Loucy (cell line): ENCODE results near the gene DLL4.

Experiments
- H2AFZ ChIP-seq: fragments of 200-600 bp; sonication (generic); 2 replicates; pipeline ENCODE4 v1.6.0; 2016; ENCODE audit warnings: antibody characterized with exemption, mild to moderate bottlenecking, low read length, moderate library complexity
- H3F3A ChIP-seq: fragments of 200-600 bp; 2 replicates; pipeline ENCODE4 v1.6.0; 2016; ENCODE audit warnings: antibody characterized with exemption, low read depth, mild to moderate bottlenecking
- H3K27me3 ChIP-seq: fragments of 200-600 bp; sonication (generic); 2 replicates; pipeline ENCODE4 v1.6.1; 2014; ENCODE audit warnings: low read length, mild to moderate bottlenecking; ENCODE audit not compliant: insufficient read depth, poor library complexity, severe bottlenecking
- H3K36me3 ChIP-seq: fragments of 200-600 bp; sonication (generic); 2 replicates; pipeline ENCODE4 v1.6.1; 2016; ENCODE audit warnings: low read length; ENCODE audit not compliant: insufficient read depth
- H3K4me1 ChIP-seq: fragments of 200-600 bp; sonication (generic); 2 replicates; pipeline ENCODE4 v1.5.1; 2014; ENCODE audit warnings: low read length, mild to moderate bottlenecking; ENCODE audit not compliant: insufficient read depth, poor library complexity, severe bottlenecking
- H3K4me2 ChIP-seq: fragments of 200-600 bp; sonication (generic); 2 replicates; pipeline ENCODE4 v1.6.0; 2014; ENCODE audit warnings: antibody characterized with exemption, low read length, low read depth, mild to moderate bottlenecking; ENCODE audit not compliant: poor library complexity, severe bottlenecking
- H3K4me3 ChIP-seq: fragments of 200-600 bp; sonication (generic); 2 replicates; pipeline ENCODE4 v1.5.1; 2014; ENCODE audit warnings: low read length, mild to moderate bottlenecking, mixed read lengths; ENCODE audit not compliant: poor library complexity, severe bottlenecking
- H3K79me2 ChIP-seq: fragments of 200-600 bp; sonication (generic); 2 replicates; pipeline ENCODE4 v1.6.1; 2014; ENCODE audit warnings: low read length; ENCODE audit not compliant: insufficient read depth
- H3K9ac ChIP-seq: fragments of 200-600 bp; sonication (generic); 2 replicates; pipeline ENCODE4 v1.6.0; 2014; ENCODE audit warnings: mild to moderate bottlenecking, low read depth, low read length, moderate library complexity; ENCODE audit not compliant: poor library complexity, severe bottlenecking
- H3K9me2 ChIP-seq: fragments of 200-600 bp; sonication (generic); replicated peaks from 2 replicates; pipeline ENCODE4 v1.6.1; 2016; ENCODE audit warnings: low read depth, low read length, mixed read lengths
- H3K9me3 ChIP-seq: fragments of 200-600 bp; sonication (generic); 2 replicates; pipeline ENCODE4 v1.6.1; 2014; ENCODE audit warnings: mild to moderate bottlenecking, antibody characterized with exemption, low read length, low read depth; ENCODE audit not compliant: insufficient read depth
- H4K20me1 ChIP-seq: fragments of 200-600 bp; sonication (generic); 2 replicates; pipeline ENCODE4 v1.6.0; 2014; ENCODE audit warnings: antibody characterized with exemption, low read length, mild to moderate bottlenecking; ENCODE audit not compliant: insufficient read depth, poor library complexity, severe bottlenecking
- EZH2phosphoT487 ChIP-seq: fragments of 200-600 bp; IDR thresholded peaks from 2 replicates; pipeline ENCODE4 v1.6.1; 2018; ENCODE audit warnings: antibody characterized with exemption, mild to moderate bottlenecking, moderate library complexity, borderline replicate concordance
- TF ChIP-seq, protein P1 (sequence below): fragments of 200-600 bp; sonication (generic); conservative IDR thresholded peaks from 2 replicates; pipeline ENCODE4 v1.5.1; 2014; ENCODE audit warnings: mild to moderate bottlenecking, antibody characterized with exemption, low read length

The DLL4 gene

DNA sequence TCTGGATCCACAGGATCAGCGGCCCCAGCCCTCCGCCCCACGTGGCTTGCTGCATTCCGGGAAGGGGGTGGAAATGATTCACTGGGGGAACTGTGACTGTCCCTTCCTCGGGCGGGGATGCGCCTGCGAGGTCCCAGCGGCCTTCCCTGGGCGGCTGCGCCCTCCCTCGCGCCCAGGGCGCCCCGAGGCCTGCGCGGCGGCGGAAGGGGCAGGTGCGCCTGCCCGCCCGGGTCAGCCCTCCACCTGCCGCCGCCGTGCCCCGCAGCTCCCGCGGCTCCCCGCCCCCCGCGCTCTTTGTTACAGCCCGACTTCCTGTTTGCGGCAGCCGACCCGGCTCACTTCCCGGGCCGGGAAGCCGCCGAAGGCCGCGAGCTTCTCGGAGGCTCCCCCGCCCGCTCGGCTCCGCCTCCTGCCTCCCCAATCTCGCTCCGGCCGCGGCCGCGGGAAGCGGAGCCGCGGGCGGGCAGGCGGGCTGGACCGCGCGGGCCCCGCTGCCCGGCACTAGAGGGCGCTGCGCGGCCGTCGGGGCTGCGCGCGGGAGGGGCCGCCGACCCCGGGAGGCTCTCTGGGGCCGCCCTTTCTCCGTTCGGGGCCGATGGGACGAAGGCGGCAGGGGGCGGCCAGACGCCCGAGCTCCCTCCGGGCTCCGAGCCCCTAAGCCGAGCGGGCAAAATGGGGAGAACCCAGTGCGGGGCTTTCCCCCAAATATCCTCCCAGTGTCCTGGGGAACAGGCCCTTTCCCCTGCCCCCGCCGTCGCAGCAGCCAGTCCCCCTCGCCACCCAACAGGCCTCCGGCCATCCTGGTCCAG is 12.6 kb downstream of the DLL4 start:
- no peaks in the 10 kb centered on the region for H3K27me3 ChIP-seq
- peak overlapping the region; percentile 74 for H3K4me3 ChIP-seq
- peak overlapping the region; percentile 97 for H2AFZ ChIP-seq
- no peaks in the 10 kb centered on the region for H3K9me3 ChIP-seq
- no peaks in the 10 kb centered on the region for H3K79me2 ChIP-seq
- H3K9ac ChIP-seq, result peak overlapping the region; percentile 72
- peaks cover 22% of the 10 kb centered on the region for H3K4me1 ChIP-seq
- no peaks in the 10 kb centered on the region for H3K36me3 ChIP-seq
- H3K4me2 ChIP-seq, result peak overlapping the region; percentile 92
- H4K20me1 ChIP-seq, result no peaks in the 10 kb centered on the region
- TF ChIP-seq EZH2phosphoT487, result no peak
- TF ChIP-seq, protein P1, sequence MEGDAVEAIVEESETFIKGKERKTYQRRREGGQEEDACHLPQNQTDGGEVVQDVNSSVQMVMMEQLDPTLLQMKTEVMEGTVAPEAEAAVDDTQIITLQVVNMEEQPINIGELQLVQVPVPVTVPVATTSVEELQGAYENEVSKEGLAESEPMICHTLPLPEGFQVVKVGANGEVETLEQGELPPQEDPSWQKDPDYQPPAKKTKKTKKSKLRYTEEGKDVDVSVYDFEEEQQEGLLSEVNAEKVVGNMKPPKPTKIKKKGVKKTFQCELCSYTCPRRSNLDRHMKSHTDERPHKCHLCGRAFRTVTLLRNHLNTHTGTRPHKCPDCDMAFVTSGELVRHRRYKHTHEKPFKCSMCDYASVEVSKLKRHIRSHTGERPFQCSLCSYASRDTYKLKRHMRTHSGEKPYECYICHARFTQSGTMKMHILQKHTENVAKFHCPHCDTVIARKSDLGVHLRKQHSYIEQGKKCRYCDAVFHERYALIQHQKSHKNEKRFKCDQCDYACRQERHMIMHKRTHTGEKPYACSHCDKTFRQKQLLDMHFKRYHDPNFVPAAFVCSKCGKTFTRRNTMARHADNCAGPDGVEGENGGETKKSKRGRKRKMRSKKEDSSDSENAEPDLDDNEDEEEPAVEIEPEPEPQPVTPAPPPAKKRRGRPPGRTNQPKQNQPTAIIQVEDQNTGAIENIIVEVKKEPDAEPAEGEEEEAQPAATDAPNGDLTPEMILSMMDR, result no peak; the same call in 1 of the 2 replicates
- no peaks in the 10 kb centered on the region for H3K9me2 ChIP-seq
- peaks cover 10% of the 10 kb centered on the region; the same call in 1 of the 2 replicates for H3F3A ChIP-seq

DNA sequence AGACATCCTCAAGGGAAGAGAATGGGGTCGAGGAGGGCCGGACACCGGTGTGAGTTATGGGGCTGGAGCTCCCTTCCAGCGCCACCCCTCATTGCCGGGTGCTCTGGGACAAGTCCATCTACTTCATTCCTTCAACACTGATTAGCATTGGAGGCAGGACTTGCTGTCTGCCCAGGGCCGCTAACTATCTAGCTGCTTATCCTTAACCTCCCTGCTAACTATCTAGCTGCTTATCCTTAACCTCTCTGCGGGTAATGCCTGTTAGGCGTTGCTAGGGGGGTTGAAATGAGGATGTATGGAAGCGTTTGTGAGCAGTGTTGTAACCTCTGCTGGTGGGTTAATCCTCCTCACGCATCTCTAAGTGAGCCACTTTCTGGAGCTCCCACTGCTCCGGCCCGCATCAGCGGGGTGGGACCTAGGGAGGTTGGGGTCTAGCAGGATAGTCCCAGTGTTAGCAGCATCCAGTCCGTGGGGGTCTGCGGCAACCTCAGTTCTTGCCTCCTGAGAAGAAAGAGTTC is 13.3 kb downstream of the DLL4 start:
- H3F3A ChIP-seq, result peaks cover 10% of the 10 kb centered on the region; the same call in 1 of the 2 replicates
- H3K9ac ChIP-seq, result peak overlapping the region; percentile 72
- no peak for TF ChIP-seq EZH2phosphoT487
- TF ChIP-seq, protein P1, result no peak
- no peaks in the 10 kb centered on the region for H3K27me3 ChIP-seq
- H4K20me1 ChIP-seq, result no peaks in the 10 kb centered on the region
- no peaks in the 10 kb centered on the region for H3K9me2 ChIP-seq
- H3K4me2 ChIP-seq, result peak overlapping the region; percentile 92
- no peaks in the 10 kb centered on the region for H3K36me3 ChIP-seq
- peak overlapping the region; percentile 74 for H3K4me3 ChIP-seq
- peaks cover 22% of the 10 kb centered on the region for H3K4me1 ChIP-seq
- no peaks in the 10 kb centered on the region for H3K79me2 ChIP-seq
- H3K9me3 ChIP-seq, result no peaks in the 10 kb centered on the region
- peak overlapping the region; percentile 97 for H2AFZ ChIP-seq

DNA sequence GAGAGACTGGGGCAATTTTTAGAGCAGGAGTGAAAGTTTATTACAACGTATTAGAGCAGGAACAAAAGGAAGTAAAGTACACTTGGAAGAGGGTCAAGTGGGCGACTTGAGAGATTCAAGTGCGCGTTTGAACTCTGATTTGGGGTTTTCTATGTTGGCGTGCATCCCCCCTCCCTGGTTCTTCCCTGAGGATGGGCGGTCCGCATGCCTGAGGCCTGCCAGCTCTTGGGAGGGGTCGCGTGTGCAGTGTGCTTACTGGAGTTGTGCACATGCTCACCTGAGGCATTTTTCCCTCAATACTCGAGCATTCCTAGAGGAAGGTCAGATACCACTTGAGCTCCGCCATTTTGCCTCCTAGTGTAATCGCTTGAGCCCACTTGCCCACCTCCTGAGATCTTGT is 13.7 kb downstream of the DLL4 start:
- TF ChIP-seq, protein P1, result no peak
- TF ChIP-seq EZH2phosphoT487, result no peak
- H3K9ac ChIP-seq, result peak overlapping the region; percentile 72

More for the DNA sequence above, 13.7 kb downstream of the DLL4 start:
- Histone ChIP-seq H3K4me3 (peak overlapping the region; percentile 74), H3K9me3 (no peaks in the 10 kb centered on the region), H3F3A (peaks cover 10% of the 10 kb centered on the region; the same call in 1 of the 2 replicates), H3K79me2 (no peaks in the 10 kb centered on the region), H3K4me2 (peak overlapping the region; percentile 92), H3K27me3 (no peaks in the 10 kb centered on the region), H2AFZ (peak overlapping the region; percentile 97; the same call in 1 of the 2 replicates), H3K36me3 (no peaks in the 10 kb centered on the region), H3K4me1 (peaks cover 22% of the 10 kb centered on the region), H4K20me1 (no peaks in the 10 kb centered on the region), H3K9me2 (no peaks in the 10 kb centered on the region)
